ENCODE measurements around the gene SOX6.

SOX6 gene

GRCh38 chr11:15987046-15987445, 369.3 kb downstream of the SOX6 start:
- H3K36me3 ChIP-seq (ENCODE audit: control insufficient read depth in 4 of 4, insufficient read depth in 4 of 4, low read length in 3 of 4): no peaks in the 10 kb centered on the region
- no peaks in the 10 kb centered on the region for H3K4me1 ChIP-seq (ENCODE audit: control extremely low read depth in 1 of 4, control insufficient read depth in 4 of 4, insufficient read depth in 4 of 4, low read length in 3 of 4)
- no peak for DNase-seq
- no peaks in the 10 kb centered on the region for H3K9me3 ChIP-seq (ENCODE audit: control extremely low read depth in 1 of 5, control insufficient read depth in 4 of 5, insufficient read depth in 2 of 5, low read depth in 1 of 5, low read length in 4 of 5)
- no peaks in the 10 kb centered on the region for H3K27me3 ChIP-seq (replicated peaks in 2 of 5; ENCODE audit: control insufficient read depth in 4 of 5, insufficient read depth in 5 of 5, low read length in 4 of 5)
- POLR2A ChIA-PET: no interaction called here
- no CpG with 5 or more reads among the region's 5 CpGs for WGBS (ENCODE audit: insufficient coverage)
- CTCF ChIA-PET: interaction anchor here (1.1 kb wide), 2 partner anchors 10 to 205 kb away, joined by 3 read pairs; no protein-coding TSS in a partner anchor
- H3K4me3 ChIP-seq (ENCODE audit: control insufficient read depth in 1 of 7, extremely low read depth in 1 of 7, insufficient read depth in 4 of 7, low read depth in 2 of 7, low read length in 6 of 7): no peak overlapping the region
- H3K27ac ChIP-seq (ENCODE audit: insufficient read depth in 1 of 2, low read depth in 1 of 2, low read length in 2 of 2, poor library complexity in 1 of 2, severe bottlenecking in 2 of 2): no peak overlapping the region

GRCh38 chr11:15985860-15986139, 370.5 kb downstream of the SOX6 start:
- CTCF ChIA-PET: no interaction called here
- no peak for DNase-seq
- H3K4me1 ChIP-seq (ENCODE audit: control extremely low read depth in 1 of 4, control insufficient read depth in 4 of 4, insufficient read depth in 4 of 4, low read length in 3 of 4): no peaks in the 10 kb centered on the region
- H3K27ac ChIP-seq (ENCODE audit: insufficient read depth in 1 of 2, low read depth in 1 of 2, low read length in 2 of 2, poor library complexity in 1 of 2, severe bottlenecking in 2 of 2): no peak overlapping the region
- POLR2A ChIA-PET: no interaction called here
- H3K9me3 ChIP-seq (ENCODE audit: control extremely low read depth in 1 of 5, control insufficient read depth in 4 of 5, insufficient read depth in 2 of 5, low read depth in 1 of 5, low read length in 4 of 5): no peaks in the 10 kb centered on the region
- no peaks in the 10 kb centered on the region for H3K36me3 ChIP-seq (ENCODE audit: control insufficient read depth in 4 of 4, insufficient read depth in 4 of 4, low read length in 3 of 4)
- H3K27me3 ChIP-seq (replicated peaks in 2 of 5; ENCODE audit: control insufficient read depth in 4 of 5, insufficient read depth in 5 of 5, low read length in 4 of 5): no peaks in the 10 kb centered on the region
- H3K4me3 ChIP-seq (ENCODE audit: control insufficient read depth in 1 of 7, extremely low read depth in 1 of 7, insufficient read depth in 4 of 7, low read depth in 2 of 7, low read length in 6 of 7): no peak overlapping the region

GRCh38 chr11:15985127-15985859, 371.1 kb downstream of the SOX6 start:
- Histone ChIP-seq H3K4me1 (ENCODE audit: control extremely low read depth in 1 of 4, control insufficient read depth in 4 of 4, insufficient read depth in 4 of 4, low read length in 3 of 4) (no peaks in the 10 kb centered on the region), H3K9me3 (ENCODE audit: control extremely low read depth in 1 of 5, control insufficient read depth in 4 of 5, insufficient read depth in 2 of 5, low read depth in 1 of 5, low read length in 4 of 5) (no peaks in the 10 kb centered on the region), H3K27me3 (replicated peaks in 2 of 5; ENCODE audit: control insufficient read depth in 4 of 5, insufficient read depth in 5 of 5, low read length in 4 of 5) (no peaks in the 10 kb centered on the region), H3K4me3 (ENCODE audit: control insufficient read depth in 1 of 7, extremely low read depth in 1 of 7, insufficient read depth in 4 of 7, low read depth in 2 of 7, low read length in 6 of 7) (no peak overlapping the region), H3K27ac (ENCODE audit: insufficient read depth in 1 of 2, low read depth in 1 of 2, low read length in 2 of 2, poor library complexity in 1 of 2, severe bottlenecking in 2 of 2) (no peak overlapping the region), H3K36me3 (ENCODE audit: control insufficient read depth in 4 of 4, insufficient read depth in 4 of 4, low read length in 3 of 4) (no peaks in the 10 kb centered on the region)
- 57% methylated on average over 1 of the region's 1 CpG for WGBS (ENCODE audit: insufficient coverage)
- CTCF ChIA-PET: no interaction called here
- DNase-seq: no peak
- POLR2A ChIA-PET: no interaction called here

GRCh38 chr11:15981292-15981691, 375.1 kb downstream of the SOX6 start:
- H3K27ac ChIP-seq (ENCODE audit: insufficient read depth in 1 of 2, low read depth in 1 of 2, low read length in 2 of 2, poor library complexity in 1 of 2, severe bottlenecking in 2 of 2): no peak overlapping the region
- WGBS (ENCODE audit: insufficient coverage): no CpG with 5 or more reads among the region's 1 CpG
- CTCF ChIA-PET: no interaction called here

GRCh38 chr11:15977116-15977515, 379.2 kb downstream of the SOX6 start:
- Histone ChIP-seq H3K9me3 (ENCODE audit: control extremely low read depth in 1 of 5, control insufficient read depth in 4 of 5, insufficient read depth in 2 of 5, low read depth in 1 of 5, low read length in 4 of 5) (no peaks in the 10 kb centered on the region), H3K27me3 (replicated peaks in 2 of 5; ENCODE audit: control insufficient read depth in 4 of 5, insufficient read depth in 5 of 5, low read length in 4 of 5) (no peaks in the 10 kb centered on the region), H3K36me3 (ENCODE audit: control insufficient read depth in 4 of 4, insufficient read depth in 4 of 4, low read length in 3 of 4) (no peaks in the 10 kb centered on the region), H3K4me3 (ENCODE audit: control insufficient read depth in 1 of 7, extremely low read depth in 1 of 7, insufficient read depth in 4 of 7, low read depth in 2 of 7, low read length in 6 of 7) (no peak overlapping the region), H3K4me1 (ENCODE audit: control extremely low read depth in 1 of 4, control insufficient read depth in 4 of 4, insufficient read depth in 4 of 4, low read length in 3 of 4) (peaks cover 0 to 5% (median 1%) of the 10 kb centered on the region in 4 experiments), H3K27ac (ENCODE audit: insufficient read depth in 1 of 2, low read depth in 1 of 2, low read length in 2 of 2, poor library complexity in 1 of 2, severe bottlenecking in 2 of 2) (no peak overlapping the region)
- 100% methylated on average over 4 of the region's 4 CpGs for WGBS (ENCODE audit: insufficient coverage)
- CTCF ChIA-PET: no interaction called here
- no peak for DNase-seq
- POLR2A ChIA-PET: no interaction called here

More at GRCh38 chr11:15981292-15981691, 375.1 kb downstream of the SOX6 start:
- POLR2A ChIA-PET: no interaction called here
- DNase-seq: no peak
- Histone ChIP-seq H3K36me3 (ENCODE audit: control insufficient read depth in 4 of 4, insufficient read depth in 4 of 4, low read length in 3 of 4) (no peaks in the 10 kb centered on the region), H3K4me1 (ENCODE audit: control extremely low read depth in 1 of 4, control insufficient read depth in 4 of 4, insufficient read depth in 4 of 4, low read length in 3 of 4) (peaks cover 0 to 2% (median 0%) of the 10 kb centered on the region in 4 experiments), H3K27me3 (replicated peaks in 2 of 5; ENCODE audit: control insufficient read depth in 4 of 5, insufficient read depth in 5 of 5, low read length in 4 of 5) (no peaks in the 10 kb centered on the region), H3K4me3 (ENCODE audit: control insufficient read depth in 1 of 7, extremely low read depth in 1 of 7, insufficient read depth in 4 of 7, low read depth in 2 of 7, low read length in 6 of 7) (no peak overlapping the region), H3K9me3 (ENCODE audit: control extremely low read depth in 1 of 5, control insufficient read depth in 4 of 5, insufficient read depth in 2 of 5, low read depth in 1 of 5, low read length in 4 of 5) (no peaks in the 10 kb centered on the region)

GRCh38 chr11:15976433-15977045, 379.8 kb downstream of the SOX6 start:
- POLR2A ChIA-PET: no interaction called here
- DNase-seq: peak in 1 of 3 donors; percentile 28
- H3K27ac ChIP-seq (ENCODE audit: insufficient read depth in 1 of 2, low read depth in 1 of 2, low read length in 2 of 2, poor library complexity in 1 of 2, severe bottlenecking in 2 of 2): no peak overlapping the region

GRCh38 chr11:15975742-15976141, 380.6 kb downstream of the SOX6 start:
- no peak for DNase-seq
- peaks cover 0 to 5% (median 1%) of the 10 kb centered on the region in 4 experiments for H3K4me1 ChIP-seq (ENCODE audit: control extremely low read depth in 1 of 4, control insufficient read depth in 4 of 4, insufficient read depth in 4 of 4, low read length in 3 of 4)
- no peaks in the 10 kb centered on the region for H3K27me3 ChIP-seq (replicated peaks in 2 of 5; ENCODE audit: control insufficient read depth in 4 of 5, insufficient read depth in 5 of 5, low read length in 4 of 5)
- POLR2A ChIA-PET: interaction anchor here (0.5 kb wide), 1 partner anchor 1370 kb away, joined by 3 read pairs; no protein-coding TSS in a partner anchor
- no peak overlapping the region for H3K27ac ChIP-seq (ENCODE audit: insufficient read depth in 1 of 2, low read depth in 1 of 2, low read length in 2 of 2, poor library complexity in 1 of 2, severe bottlenecking in 2 of 2)
- H3K9me3 ChIP-seq (ENCODE audit: control extremely low read depth in 1 of 5, control insufficient read depth in 4 of 5, insufficient read depth in 2 of 5, low read depth in 1 of 5, low read length in 4 of 5): no peaks in the 10 kb centered on the region
- CTCF ChIA-PET: interaction anchor here (0.5 kb wide), 1 partner anchor 172 kb away, joined by 3 read pairs; no protein-coding TSS in a partner anchor
- H3K36me3 ChIP-seq (ENCODE audit: control insufficient read depth in 4 of 4, insufficient read depth in 4 of 4, low read length in 3 of 4): no peaks in the 10 kb centered on the region
- WGBS (ENCODE audit: insufficient coverage): 100% methylated on average over 1 of the region's 2 CpGs
- no peak overlapping the region for H3K4me3 ChIP-seq (ENCODE audit: control insufficient read depth in 1 of 7, extremely low read depth in 1 of 7, insufficient read depth in 4 of 7, low read depth in 2 of 7, low read length in 6 of 7)

More at GRCh38 chr11:15976433-15977045, 379.8 kb downstream of the SOX6 start:
- H3K9me3 ChIP-seq (ENCODE audit: control extremely low read depth in 1 of 5, control insufficient read depth in 4 of 5, insufficient read depth in 2 of 5, low read depth in 1 of 5, low read length in 4 of 5): no peaks in the 10 kb centered on the region
- H3K36me3 ChIP-seq (ENCODE audit: control insufficient read depth in 4 of 4, insufficient read depth in 4 of 4, low read length in 3 of 4): no peaks in the 10 kb centered on the region
- H3K27me3 ChIP-seq (replicated peaks in 2 of 5; ENCODE audit: control insufficient read depth in 4 of 5, insufficient read depth in 5 of 5, low read length in 4 of 5): no peaks in the 10 kb centered on the region
- CTCF ChIA-PET: no interaction called here
- peaks cover 0 to 5% (median 1%) of the 10 kb centered on the region in 4 experiments for H3K4me1 ChIP-seq (ENCODE audit: control extremely low read depth in 1 of 4, control insufficient read depth in 4 of 4, insufficient read depth in 4 of 4, low read length in 3 of 4)
- no peak overlapping the region for H3K4me3 ChIP-seq (ENCODE audit: control insufficient read depth in 1 of 7, extremely low read depth in 1 of 7, insufficient read depth in 4 of 7, low read depth in 2 of 7, low read length in 6 of 7)
- WGBS (ENCODE audit: insufficient coverage): 64% methylated on average over 4 of the region's 7 CpGs
